ENCODE results near the gene COG7. TPM values are rescaled to one million over a fixed set of nuclear protein-coding genes. Genes with fewer than 3 reads are reported as not detected.
"Not testable (repeated sequence)": the region's sequence is repeated elsewhere in the genome, so short reads cannot be mapped to it uniquely, and the experiment has no call there.

COG7 gene
- total and polyA plus RNA-seq, 8 donors, result 19.8 to 36.7 (median 31.0) TPM

- intact Hi-C loops (cut with DNase I), result no loop called here
- no peaks in the 10 kb centered on the region for H3K27me3 ChIP-seq
- ATAC-seq, result no peak
- TF ChIP-seq CTCF (IDR thresholded peaks at IDR 0.05), result no peak
- no peaks in the 10 kb centered on the region for H3K9me3 ChIP-seq
- DNase-seq, result no peak
- peaks cover 0 to 8% of the 10 kb centered on the region in 2 donors for H3K4me1 ChIP-seq
- H3K4me3 ChIP-seq, result no peak overlapping the region
- peaks cover 14 to 100% of the 10 kb centered on the region in 2 donors for H3K36me3 ChIP-seq
- no peak overlapping the region for H3K27ac ChIP-seq
Measured at GRCh38 chr16:23485257-23485614, 32.2 kb upstream of the COG7 start.

- Histone ChIP-seq H3K27ac (no peak overlapping the region), H3K4me1 (peaks cover 0 to 8% of the 10 kb centered on the region in 2 donors), H3K27me3 (no peaks in the 10 kb centered on the region), H3K9me3 (no peaks in the 10 kb centered on the region), H3K36me3 (peaks cover 14 to 100% of the 10 kb centered on the region in 2 donors), H3K4me3 (no peak overlapping the region)
- ATAC-seq (no peak), DNase-seq (no peak)
- intact Hi-C loops (cut with DNase I), result no loop called here
- no peak for TF ChIP-seq CTCF (IDR thresholded peaks at IDR 0.05)
Measured at GRCh38 chr16:23484510-23485256, 31.7 kb upstream of the COG7 start.

DNA sequence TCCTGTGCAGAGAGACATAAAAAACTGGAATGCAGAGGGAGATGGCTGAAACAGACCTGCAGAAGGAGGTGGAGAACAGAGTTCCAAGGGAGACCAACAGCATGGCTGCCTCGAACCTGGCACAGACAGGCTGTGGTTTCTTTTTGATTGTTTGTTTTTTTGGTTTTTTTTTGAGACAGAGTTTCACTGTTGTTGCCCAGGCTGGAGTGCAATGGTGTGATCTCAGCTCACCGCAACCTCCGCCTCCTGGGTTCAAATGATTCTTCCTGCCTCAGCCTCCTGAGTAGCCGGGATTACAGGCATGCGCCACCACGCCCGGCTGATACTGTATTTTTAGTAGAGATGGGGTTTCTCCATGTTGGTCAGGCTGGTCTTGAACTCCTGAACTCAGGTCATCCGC, 30.5 kb upstream of the COG7 start:
- intact Hi-C loops (cut with DNase I); ATAC-seq: not testable (repeated sequence)
- peaks cover 14 to 100% of the 10 kb centered on the region in 2 donors for H3K36me3 ChIP-seq

DNA sequence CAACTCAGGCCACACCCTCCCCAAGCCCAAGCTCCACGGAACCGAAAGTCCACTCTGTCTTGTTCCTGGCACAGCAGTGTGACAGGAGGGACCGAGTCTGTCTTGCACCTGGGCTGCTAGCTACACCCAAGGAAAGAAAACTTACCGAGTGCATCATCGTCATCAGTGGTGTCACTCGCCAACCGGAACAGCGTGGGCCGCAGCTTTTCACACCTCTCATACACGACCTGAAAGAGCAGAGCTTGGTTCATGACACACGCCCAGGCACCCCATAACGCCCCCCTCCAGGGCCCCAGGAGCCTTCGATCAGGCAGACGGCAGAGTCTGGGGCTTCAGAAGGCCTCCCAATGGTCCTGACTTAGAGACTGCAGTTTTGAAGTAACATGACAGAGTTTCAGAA, 29.8 kb upstream of the COG7 start:
- peaks cover 0 to 8% of the 10 kb centered on the region in 2 donors for H3K4me1 ChIP-seq
- H3K27ac ChIP-seq, result no peak overlapping the region
- H3K9me3 ChIP-seq, result no peaks in the 10 kb centered on the region
- TF ChIP-seq CTCF (IDR thresholded peaks at IDR 0.05), result no peak
- ATAC-seq (no peak), DNase-seq (no peak)
- intact Hi-C loops (cut with DNase I), result no loop called here
- no peak overlapping the region for H3K4me3 ChIP-seq
- no peaks in the 10 kb centered on the region for H3K27me3 ChIP-seq
- H3K36me3 ChIP-seq, result peaks cover 14 to 100% of the 10 kb centered on the region in 2 donors

More for the DNA sequence above, 30.5 kb upstream of the COG7 start:
- H3K9me3 ChIP-seq, H3K4me3 ChIP-seq, H3K4me1 ChIP-seq, DNase-seq, H3K27ac ChIP-seq, H3K27me3 ChIP-seq: not testable (repeated sequence)

DNA sequence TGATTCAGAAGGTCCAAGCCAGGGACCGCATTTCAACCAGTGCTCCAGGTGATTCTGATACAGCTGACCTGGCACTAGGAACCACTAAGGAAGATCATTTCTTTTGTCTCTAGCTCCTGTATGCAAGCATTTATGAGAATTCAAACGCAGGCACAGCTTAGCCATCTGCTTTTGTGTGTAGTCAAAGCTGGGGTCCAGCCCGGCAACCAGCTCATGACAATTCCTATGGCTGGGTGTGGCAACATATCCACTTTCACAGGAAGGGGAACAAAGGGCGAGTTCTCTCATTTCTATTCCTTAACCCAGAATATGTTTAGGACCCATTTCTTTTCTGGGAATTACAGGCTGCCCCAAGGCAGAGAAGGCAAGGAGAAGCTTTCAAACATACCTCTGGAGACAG, 27.3 kb upstream of the COG7 start:
- TF ChIP-seq CTCF (IDR thresholded peaks at IDR 0.05), result no peak
- H3K4me1 ChIP-seq, result no peaks in the 10 kb centered on the region
- intact Hi-C loops (cut with DNase I), result no loop called here
- H3K36me3 ChIP-seq, result peaks cover 8 to 100% of the 10 kb centered on the region in 2 donors
- H3K27ac ChIP-seq, result no peak overlapping the region
- no peaks in the 10 kb centered on the region for H3K27me3 ChIP-seq
- no peak overlapping the region for H3K4me3 ChIP-seq
- DNase-seq (no peak), ATAC-seq (no peak)
- no peaks in the 10 kb centered on the region for H3K9me3 ChIP-seq

DNA sequence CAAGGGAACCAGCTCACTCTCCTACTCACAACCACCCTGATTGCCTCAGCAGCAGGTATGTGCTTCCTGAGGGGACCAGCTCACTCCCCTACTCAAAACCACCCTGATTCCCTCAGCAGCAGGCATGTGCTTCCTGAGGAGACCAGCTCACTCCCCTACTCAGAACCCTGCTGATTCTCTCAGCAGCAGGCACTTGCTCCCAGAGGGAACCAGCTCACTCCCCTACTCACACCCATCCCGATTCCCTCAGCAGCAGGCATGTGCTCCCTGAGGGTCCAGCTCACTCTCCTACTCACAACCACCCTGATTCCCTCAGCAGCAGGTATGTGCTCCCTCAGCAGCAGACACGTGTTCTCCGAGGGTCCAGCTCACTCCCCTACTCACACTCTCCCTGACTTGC, 26.1 kb upstream of the COG7 start:
- TF ChIP-seq CTCF (IDR thresholded peaks at IDR 0.05), result no peak
- Histone ChIP-seq H3K27ac (no peak overlapping the region), H3K36me3 (peaks cover 8 to 100% of the 10 kb centered on the region in 2 donors), H3K9me3 (no peaks in the 10 kb centered on the region), H3K4me3 (no peak overlapping the region), H3K27me3 (no peaks in the 10 kb centered on the region), H3K4me1 (no peaks in the 10 kb centered on the region)
- ATAC-seq, result no peak
- DNase-seq, result no peak
- intact Hi-C loops (cut with DNase I), result no loop called here

Measured in left lung (tissue), 10 donors.